ENCODE data around the gene MRPL42.
"Not testable (repeated sequence)": the region's sequence is repeated elsewhere in the genome, so short reads cannot be mapped to it uniquely, and the experiment has no call there.

The MRPL42 gene

DNA sequence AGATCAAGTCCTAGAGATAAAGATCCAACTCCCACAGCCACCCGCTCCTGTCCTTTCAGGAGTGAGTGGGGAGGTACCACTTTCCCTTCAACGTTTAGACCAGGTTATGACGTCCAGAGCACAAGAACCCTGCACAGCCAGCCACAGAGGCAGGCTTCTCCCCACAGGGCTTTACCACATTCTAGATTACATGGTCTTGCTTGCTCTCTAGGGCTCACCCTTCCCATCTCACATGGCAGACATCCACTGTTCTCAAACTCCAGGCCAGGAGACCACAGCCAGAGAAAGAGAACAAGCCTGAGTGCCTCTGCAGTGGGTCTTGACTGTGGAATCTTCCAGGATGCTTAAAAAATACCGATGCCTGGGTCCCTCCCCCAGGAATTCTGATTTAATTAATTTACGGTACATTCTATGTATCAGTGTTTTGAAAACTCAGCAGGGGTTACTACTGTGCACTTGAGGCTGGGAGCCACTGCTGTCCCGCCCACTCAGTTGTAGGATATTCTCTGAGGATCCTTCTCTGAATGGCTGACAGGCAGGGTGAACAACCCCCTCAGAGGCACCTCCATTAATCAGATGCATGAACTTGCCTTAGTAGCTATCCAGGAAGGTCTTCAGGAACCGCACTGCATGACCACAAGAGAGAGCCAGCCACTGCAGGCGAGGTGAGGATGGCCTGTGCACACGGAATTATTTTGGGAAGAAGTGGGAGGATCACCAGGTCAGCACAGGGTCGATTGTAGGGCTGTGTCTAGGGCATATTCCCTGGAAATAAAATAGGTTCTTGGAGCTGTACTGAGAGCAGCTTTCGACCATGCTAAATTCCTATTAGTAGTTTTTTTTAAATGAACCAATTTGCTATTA lies 83.7 kb downstream of the MRPL42 start:
- no peak for DNase-seq

GRCh38 chr12:93552427-93552826 lies 85.1 kb downstream of the MRPL42 start:
- no peak for DNase-seq

GRCh38 chr12:93557879-93558278 lies 90.6 kb downstream of the MRPL42 start:
- DNase-seq, result not testable (repeated sequence)

DNA sequence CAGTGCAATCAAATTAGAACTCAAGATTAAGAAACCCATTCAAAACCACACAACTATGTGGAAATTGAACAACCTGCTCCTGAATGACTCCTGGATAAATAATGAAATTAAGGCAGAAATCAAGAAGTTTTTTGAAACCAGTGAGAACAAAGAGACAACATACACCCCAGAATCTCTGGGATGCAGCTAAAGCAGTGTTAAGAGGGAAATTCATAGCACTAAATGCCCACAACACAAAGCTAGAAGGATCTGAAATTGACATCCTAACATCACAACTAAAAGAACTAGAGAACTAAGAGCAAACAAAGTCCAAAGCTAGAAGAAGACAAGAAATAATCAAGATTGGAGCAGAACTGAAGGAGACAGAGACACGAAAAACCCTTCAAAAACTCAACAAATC lies 91.4 kb downstream of the MRPL42 start:
- DNase-seq, result not testable (repeated sequence)

GRCh38 chr12:93563807-93564538 lies 96.7 kb downstream of the MRPL42 start:
- DNase-seq, result no peak

DNA sequence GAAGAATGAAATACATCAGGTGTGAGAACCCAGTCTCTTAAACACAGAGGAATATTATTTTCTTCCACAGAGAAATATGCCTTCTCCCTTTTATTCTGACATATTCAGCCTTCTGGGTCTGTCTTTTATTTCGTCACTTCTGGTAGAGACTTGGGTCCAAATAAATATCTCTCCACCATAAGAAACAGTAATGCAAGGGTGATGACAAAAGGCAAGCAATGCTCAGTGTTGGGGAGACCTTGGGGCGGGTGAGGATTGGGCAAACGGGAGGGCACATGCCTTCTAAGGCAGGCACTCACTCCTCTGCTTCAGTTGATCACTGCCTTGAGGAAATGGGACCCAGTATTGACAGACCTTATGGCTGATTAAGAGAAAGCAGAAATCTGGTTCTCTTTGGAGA lies 98.4 kb downstream of the MRPL42 start:
- DNase-seq, result no peak

Measured in eye (tissue), 1 donor.